Measurements from ENCODE around the gene SETD6.
A peak's percentile ranks its signal among the peaks of the same experiment; 100 is the strongest.

The SETD6 gene, protein sequence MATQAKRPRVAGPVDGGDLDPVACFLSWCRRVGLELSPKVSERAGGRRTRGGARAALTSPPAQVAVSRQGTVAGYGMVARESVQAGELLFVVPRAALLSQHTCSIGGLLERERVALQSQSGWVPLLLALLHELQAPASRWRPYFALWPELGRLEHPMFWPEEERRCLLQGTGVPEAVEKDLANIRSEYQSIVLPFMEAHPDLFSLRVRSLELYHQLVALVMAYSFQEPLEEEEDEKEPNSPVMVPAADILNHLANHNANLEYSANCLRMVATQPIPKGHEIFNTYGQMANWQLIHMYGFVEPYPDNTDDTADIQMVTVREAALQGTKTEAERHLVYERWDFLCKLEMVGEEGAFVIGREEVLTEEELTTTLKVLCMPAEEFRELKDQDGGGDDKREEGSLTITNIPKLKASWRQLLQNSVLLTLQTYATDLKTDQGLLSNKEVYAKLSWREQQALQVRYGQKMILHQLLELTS

DNA sequence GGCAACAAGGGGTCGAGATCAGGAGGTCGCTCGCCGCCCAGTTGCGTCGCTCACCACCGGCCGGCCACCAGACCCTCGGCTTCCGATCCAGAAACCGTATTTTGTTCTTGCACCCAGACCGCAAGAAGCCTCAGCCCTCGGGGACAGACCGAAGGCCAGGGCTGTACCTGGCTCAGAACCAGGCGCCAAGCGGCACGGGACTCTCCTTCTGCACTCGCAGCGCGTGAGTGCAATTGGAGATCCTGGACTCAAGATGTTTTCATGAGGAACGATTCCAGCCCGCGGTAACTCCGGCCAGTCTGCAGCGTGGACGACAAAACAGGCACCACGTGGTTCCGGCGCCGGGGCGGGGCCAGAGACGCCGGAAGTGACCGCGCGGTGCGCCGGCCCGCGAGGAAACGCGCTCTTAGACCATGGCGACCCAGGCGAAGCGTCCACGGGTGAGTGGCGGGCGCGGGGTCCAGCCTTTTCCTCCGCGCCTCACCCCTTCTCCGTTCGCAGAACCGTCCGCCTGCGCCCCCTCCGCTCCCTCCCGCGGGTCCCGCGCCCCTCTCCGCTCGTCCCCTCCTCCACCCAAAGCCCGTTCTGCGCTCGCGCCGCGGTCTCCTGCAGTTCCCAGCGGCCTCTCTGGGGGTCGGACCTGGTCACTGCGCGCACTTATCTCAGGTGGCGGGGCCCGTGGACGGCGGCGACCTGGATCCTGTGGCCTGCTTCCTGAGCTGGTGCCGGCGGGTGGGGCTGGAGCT is at the start of gene SETD6:
SETD6 (plus strand) TSS at position 393 of the 746 bp plus-strand sequence; CDS start at position 414, 21 bp downstream.
- H3K4me3 ChIP-seq (ENCODE audit: low read length): peak within 1 kb of the TSS; percentile 75
- peak; percentile 73 for DNase-seq (ENCODE audit: low read depth)
- TF ChIP-seq, protein P1, sequence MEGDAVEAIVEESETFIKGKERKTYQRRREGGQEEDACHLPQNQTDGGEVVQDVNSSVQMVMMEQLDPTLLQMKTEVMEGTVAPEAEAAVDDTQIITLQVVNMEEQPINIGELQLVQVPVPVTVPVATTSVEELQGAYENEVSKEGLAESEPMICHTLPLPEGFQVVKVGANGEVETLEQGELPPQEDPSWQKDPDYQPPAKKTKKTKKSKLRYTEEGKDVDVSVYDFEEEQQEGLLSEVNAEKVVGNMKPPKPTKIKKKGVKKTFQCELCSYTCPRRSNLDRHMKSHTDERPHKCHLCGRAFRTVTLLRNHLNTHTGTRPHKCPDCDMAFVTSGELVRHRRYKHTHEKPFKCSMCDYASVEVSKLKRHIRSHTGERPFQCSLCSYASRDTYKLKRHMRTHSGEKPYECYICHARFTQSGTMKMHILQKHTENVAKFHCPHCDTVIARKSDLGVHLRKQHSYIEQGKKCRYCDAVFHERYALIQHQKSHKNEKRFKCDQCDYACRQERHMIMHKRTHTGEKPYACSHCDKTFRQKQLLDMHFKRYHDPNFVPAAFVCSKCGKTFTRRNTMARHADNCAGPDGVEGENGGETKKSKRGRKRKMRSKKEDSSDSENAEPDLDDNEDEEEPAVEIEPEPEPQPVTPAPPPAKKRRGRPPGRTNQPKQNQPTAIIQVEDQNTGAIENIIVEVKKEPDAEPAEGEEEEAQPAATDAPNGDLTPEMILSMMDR (conservative IDR thresholded peaks at IDR 0.05; ENCODE audit: low read depth, low read length): peak; percentile 5

DNA sequence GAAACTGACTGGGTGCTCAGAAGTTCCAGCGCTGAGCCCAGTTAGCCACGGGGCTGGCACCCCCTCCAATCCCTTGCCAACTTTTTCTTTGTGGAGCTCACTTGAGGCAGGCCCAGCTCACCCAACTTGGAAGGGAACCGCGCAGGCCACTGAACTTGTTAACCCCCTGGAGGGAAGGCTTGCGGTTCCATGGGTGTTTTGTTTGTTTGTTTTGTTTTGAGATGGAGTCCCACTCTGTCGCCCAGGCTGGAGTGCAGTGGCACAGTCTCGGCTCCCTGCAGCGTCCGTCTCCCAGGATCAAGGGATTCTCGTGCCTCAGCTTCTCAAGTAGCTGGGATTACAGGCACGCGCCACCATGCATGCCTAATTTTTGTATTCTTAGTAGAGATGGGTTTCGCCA is 49.5 kb upstream of the SETD6 start:
- DNase-seq (ENCODE audit: low read depth): no peak
- no peak overlapping the region for H3K4me3 ChIP-seq (ENCODE audit: low read length)
- TF ChIP-seq, protein P1 (conservative IDR thresholded peaks at IDR 0.05; ENCODE audit: low read depth, low read length): no peak

DNA sequence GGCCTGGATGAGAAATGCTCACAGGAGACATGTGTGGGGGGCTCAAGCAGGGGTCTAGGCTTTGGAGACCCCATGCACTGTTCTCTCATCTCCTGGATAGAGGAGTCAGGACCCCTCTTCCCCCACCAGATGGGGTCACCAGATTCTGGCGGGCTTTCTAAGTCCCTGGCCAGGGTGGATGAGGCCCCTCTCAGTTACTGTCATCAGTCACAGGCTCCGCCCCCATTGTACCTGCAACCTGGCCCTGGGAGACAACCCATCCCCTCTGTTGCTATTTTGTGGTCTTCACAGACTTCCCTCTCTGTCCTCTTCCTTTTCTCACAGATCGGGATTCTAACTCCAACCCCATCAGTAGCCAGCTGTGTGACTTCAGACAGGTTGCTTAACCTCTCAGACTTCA is 48.9 kb upstream of the SETD6 start:
- no peak overlapping the region for H3K4me3 ChIP-seq (ENCODE audit: low read length)
- DNase-seq (ENCODE audit: low read depth): no peak
- TF ChIP-seq, protein P1 (conservative IDR thresholded peaks at IDR 0.05; ENCODE audit: low read depth, low read length): no peak

DNA sequence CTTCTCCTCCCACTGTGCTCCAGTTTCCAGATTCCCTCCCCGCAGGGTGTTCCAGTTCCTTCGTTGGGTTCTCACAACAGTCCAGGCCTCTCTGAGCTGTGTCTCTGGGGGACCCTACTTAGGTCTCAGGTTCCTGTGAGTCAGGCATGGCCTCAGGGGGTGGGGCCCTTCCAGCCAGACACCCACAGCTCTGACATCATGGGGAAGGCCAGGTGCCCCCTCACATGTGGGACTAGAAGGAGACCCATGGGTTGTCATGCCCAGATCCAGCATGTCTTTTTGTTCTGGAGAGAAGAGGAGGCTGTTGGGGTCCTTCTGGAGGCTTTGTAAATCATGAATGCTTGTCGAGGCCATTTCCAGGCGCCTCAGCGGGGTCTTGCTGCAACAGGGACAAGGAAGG is 47.4 kb upstream of the SETD6 start:
- H3K4me3 ChIP-seq (ENCODE audit: low read length): no peak overlapping the region
- DNase-seq (ENCODE audit: low read depth): no peak
- TF ChIP-seq, protein P1 (conservative IDR thresholded peaks at IDR 0.05; ENCODE audit: low read depth, low read length): no peak

DNA sequence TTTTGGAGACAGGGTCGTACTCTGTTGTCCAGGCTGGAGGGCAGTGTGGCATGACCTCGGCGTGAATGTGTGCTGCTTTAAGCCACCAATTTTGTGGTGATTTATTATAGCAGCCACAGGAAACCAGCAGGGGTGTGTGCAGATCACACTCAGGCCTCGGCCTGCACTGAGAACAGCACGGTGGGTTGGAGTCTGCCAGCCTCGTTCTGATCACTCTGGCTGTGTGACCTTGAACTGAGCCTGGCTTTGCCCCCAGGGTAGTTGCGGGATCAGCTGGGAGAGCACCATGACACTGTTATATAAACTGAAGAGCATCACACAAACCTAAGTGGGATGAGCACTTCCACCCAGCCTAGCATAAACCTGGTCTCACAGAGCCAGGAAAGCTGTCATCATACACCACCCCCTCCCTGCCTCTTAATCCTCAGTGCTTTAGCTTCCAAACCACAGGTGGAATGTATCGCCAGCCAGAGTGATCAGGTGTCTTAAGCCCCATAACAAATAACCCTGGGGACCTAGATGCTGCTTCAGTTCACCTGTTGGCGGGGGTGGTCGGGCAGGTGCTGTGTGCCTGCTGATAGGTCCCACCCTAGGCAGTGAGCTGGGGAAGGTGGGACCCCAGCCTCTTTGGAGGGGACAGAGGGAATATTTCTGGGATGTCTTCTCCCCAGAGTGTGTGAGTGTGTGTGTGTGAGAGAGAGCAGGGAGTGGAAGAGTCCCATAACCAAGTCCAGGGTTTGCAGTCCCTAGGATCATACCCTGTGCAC is 43.9 kb upstream of the SETD6 start:
- no peak overlapping the region for H3K4me3 ChIP-seq (ENCODE audit: low read length)
- TF ChIP-seq, protein P1 (conservative IDR thresholded peaks at IDR 0.05; ENCODE audit: low read depth, low read length): no peak
- DNase-seq (ENCODE audit: low read depth): no peak

DNA sequence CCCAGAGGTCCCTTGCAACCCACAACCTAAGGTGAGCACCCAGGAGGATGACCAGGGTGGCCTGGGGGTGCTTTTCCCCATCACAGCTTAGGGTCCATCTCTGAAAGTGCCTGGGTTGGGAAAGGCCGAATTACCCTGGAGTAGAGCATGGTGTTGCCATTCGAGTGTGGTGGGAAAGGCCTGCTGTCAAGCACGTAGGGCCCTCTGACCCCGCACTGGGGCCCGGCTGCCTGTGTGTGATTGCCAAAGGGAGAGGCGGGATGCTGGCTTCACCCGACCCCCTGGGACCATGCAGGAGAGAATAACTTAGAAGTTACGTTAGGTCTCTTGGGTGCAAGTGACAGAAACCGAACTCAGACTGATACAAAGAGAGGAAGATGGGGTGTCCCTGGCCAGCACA is 43.1 kb upstream of the SETD6 start:
- H3K4me3 ChIP-seq (ENCODE audit: low read length): no peak overlapping the region
- no peak for DNase-seq (ENCODE audit: low read depth)
- TF ChIP-seq, protein P1 (conservative IDR thresholded peaks at IDR 0.05; ENCODE audit: low read depth, low read length): no peak

All from retinal pigment epithelial cell (primary cell).